Measurements from ENCODE around the gene SDF4. TPM values are rescaled to one million over a fixed set of nuclear protein-coding genes. Genes with fewer than 3 reads are reported as not detected.
"Not testable (repeated sequence)": the region's sequence is repeated elsewhere in the genome, so short reads cannot be mapped to it uniquely, and the experiment has no call there.

Gene SDF4
- polyA plus RNA-seq, 12 donors, result 71.1 to 160 (median 81.8) TPM; not detected in 1

DNA sequence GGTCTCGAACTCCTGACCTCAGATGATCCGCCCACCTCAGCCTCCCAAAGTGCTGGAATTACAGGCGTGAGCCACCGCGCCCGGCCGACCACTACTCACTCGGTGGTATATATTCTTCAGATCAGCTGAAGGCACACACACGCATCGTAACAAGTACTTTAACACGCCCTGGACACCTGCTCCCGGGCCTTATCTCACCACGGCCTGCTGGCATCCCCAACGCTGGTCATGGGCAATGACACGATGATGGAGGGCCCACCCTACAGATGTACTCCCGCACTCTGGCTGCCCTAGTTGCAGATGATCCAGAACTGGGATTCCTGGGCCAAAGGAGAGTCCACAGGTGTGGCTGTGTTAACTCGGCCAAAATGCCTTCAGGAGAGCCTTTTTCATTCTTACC lies 30.3 kb upstream of the SDF4 start:
- no peak for DNase-seq

DNA sequence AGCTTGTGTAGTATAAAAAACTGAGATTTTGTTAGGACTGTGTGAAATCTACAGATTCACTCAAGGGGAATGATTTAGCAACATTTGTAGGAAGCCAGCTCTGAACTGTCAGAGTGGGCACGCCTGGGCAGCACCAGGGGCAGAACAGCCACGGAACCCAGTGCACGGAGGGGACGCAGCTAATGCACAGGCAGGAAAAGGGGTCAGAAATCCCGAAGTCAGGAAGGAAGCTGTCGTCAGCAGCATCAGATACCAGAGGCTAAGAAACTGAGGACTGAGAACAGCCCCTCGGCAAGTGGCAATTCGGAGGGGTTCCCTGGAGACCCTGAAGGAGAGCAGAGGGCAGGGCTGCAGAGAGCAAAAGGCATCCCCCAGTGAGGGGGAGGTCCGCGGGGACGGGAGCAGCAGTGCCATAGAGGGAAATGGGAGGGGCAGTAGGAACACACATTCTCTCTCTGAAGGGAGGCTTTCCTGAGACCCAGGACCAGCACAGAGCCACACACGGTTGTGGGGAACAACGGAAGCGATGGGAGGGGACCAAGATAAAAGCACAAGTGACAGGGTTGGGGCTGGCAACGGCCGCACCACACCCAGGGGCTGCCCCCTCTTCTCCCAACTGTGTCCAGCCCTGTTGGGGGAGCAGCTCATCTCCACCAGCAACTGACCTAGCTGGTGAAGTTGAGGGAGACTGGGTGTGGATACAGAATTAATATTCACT lies 29.2 kb upstream of the SDF4 start:
- no peak for DNase-seq

DNA sequence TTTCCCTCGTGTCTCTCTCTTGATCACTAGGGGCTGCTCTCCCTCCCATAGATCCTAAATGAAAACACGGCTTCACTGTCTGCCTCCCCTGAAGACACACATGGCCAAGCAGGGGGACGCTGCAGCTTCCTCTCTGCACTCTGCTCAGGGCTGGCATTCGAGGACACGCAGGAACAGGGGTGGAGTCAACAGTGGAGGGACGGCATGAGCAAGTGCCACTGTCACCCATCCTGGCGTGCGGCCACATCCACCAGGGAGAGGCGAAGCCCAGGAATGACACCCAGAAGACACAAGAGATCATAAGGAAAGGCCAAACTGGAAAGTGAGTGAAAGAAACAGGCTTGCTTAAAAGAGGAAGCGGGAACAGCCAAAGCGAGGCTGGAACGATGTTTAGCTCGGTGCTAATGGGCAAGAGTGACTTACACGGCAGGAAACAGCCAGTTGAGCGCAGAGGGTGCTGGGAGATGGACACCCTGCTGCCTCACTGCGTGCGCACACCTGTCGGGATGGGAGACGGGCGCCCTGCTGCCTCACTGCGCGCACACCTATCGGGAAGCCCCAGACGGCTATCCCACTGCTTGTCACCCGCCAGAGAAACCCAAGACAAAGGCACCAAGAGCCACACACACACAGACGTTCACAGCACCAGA lies 28.3 kb upstream of the SDF4 start:
- no peak for DNase-seq

DNA sequence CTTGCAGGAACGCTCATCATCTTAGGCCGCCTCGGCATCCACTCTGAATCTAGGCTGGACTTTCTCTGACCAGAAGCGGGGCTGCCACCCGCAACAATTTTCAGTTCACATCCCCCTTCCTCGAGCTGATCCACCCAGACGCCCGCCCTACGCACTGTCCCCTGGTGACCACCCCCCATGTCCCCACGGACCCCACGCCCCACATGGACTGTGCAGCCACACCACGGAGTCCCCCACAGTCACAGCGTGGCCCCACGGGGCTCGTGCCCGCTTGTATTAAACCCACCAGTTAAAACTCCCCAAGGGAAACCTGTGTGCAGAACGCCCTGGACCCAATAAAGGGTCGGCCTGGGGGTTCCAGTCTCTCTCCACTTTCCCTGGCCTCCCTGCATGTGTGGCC lies 27.7 kb upstream of the SDF4 start:
- DNase-seq, result no peak

DNA sequence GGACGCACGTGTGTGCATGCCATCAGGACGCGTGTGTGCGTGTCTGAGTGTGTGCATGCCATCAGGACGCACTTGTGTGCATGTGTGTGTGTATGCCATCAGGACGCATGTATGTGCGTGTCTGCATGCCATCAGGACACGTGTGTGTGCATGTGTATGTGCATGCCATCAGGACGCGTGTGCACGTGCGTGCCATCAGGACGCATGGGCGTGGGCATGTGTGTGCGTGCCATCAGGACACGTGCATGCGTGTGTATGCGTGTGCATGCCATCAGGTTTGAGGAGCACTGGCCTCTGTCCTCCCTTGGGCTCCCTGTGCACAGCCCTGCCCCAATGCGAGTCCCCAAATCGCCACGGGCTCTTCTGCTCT lies 27.3 kb upstream of the SDF4 start:
- DNase-seq, result no peak

DNA sequence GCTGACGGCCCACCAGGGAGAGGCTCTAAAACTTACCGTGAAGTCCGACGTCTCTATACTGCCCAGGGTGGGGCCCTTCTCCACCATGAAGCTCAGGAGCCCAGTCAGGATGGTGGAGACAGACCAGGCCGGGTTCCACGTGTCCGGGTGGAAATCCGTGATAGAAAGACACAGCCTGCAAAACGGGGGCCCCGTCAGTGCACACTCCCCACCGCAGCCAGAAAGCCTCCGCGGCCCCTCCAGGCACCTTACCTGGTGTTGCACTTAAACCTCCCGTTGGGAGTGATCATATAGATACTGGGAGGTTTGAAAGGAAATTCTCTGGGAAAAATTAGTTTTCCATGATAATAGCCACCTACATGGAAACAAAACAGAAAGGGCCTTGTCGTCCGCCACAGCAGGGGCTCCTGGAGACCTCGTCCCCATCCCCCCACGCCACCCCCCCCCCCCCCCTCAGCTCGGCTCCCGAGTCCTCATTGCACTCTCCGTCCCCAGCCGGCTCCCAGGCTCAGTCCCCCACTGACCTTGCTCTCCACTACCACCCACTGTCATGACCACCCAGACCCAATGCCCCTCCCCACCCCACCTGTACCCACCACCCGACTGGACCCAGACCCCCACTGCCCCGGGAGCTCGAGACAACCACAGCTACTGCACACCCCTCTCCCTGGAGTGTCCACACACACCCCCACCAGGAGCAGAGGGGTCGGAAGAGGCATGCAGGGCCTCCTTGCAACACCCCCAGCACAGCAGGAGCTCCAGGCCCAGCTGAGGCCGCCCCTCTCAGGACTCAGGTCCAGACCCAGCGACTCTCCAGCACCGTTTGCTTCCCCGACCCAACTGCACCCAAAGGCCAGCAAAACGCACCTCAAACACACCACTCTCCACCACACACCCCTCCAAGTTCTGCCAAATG lies 25.4 kb upstream of the SDF4 start:
- DNase-seq, result no peak

DNA sequence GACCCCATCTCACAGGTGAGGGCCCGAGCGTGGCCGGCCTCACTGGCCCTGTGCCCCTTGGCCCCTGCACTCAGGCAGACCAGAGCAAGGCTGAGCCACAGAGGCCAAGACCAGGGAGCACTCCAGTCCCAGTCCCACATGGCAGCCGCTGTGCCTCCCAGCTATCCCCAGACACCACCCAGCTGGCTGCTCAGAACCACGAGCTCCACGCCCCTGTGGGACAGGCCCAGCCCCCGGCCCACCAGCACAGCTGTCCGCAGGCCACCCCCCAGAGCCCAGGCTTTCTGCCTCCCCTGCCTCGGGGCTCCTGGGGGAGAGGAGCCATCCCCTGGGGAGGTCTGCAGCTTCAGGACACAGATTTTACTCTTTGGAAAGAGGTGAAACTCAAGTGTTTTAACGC lies 23.8 kb upstream of the SDF4 start:
- DNase-seq, result no peak

DNA sequence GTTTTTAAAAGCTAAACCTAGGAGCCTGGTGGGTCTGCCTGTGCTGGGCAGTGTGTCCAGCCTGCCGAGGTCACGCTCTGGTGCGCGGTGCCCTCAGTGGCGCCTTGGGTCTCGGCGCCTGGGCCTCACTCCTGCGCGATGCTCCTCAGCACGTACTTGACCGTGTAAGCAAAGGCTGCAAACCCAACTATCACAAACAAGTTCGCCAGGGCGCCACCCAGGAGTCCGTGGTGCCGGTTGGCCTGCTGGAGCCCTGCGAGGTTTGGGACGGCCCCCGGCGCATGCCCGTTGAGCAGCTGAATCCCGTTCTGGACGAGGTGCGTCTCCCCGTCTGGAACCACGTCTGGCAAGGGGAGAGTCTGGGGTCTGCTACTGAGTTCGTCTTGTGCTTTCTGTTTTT lies 23.3 kb upstream of the SDF4 start:
- no peak for DNase-seq

DNA sequence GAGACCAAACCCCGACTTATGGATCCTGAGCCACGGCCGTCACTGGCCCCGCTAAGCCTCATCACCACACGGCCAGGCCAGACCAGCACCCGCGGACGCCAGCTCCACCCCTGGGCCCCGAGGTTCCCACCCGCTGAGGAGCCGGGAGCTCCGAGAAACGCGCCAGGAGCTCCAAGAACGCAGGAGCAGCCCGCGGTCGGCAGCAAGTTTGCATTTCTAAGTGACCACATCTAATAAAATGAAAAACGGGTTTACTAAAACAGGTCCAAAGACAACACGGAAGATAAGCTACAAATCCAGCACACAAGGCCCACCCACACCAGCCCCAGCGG lies 22.8 kb upstream of the SDF4 start:
- DNase-seq, result no peak

DNA sequence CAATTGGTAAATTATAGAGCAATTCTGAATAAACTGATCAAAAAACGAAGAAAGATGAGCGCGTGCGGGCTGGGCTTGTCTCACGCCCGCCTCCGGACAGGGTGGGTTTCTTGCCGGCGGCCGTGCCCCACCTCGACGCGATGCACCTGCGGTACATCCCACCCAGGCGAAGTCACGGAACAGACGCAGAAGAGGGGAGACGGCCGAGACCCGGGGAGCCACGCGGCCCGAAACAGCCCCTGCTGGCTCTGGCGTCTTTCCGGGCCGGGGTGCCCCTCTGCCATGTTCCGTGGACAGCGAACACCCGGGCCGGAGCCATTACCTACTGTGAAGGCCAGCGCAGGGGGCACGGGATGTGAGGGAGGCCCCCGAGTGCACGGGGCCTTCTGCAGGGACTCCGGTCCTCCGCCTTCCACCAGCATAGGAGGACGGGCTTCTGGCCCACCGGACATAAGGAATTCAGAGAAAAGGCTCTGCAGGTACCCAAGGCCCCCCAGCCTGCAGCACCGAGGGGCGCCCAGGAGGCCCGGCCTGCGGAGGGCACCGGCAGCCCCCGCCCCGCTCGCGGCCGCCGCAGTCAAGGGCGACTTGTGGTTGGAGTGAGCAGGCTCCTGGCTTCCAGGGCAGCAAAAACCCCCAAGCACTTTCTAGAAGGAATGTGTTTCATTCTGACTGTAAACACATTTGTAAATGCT lies 22.3 kb upstream of the SDF4 start:
- no peak for DNase-seq

DNA sequence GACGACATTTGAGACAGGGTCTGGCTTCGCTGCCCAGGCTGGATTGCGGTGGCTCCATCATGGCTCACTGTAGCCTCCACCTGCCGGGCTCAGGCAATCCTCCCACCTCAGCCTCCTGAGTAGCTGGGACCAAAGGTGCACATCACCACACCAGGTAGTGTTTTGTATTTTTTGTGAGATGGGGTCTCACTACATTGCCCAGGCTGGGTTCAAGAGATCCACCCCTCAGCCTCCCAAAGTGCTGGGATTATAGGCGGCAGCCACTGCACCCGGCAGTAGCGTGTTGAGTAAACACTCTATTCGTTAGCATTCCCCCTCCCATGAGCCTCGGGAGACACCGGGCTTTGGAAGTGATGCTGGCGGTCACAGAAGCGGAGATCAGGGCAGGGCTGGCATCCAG lies 21.5 kb upstream of the SDF4 start:
- DNase-seq, result no peak

DNA sequence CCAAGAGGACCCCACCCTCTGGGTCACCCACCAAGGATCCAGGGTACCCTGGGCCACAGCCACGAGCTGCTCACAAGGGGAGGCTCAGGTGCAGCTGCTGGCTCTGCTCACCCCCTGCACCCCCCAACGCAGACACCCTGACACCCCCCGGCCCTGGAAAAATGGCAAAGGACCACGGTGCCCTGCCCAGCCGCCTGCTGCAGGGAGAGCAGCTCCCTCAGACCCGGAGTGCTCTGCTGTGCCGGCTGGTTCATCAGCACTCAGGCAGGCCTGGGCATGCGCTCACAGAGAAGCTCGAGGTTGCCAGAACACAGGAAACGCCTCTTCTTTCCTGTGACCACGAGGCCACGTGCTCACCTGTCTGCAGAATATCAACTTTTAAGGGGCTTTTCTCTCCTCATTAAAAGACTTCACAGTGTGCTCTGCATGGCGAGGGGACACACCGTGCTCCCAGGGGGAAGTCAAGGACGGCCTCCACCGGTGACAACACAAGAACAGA lies 19.0 kb upstream of the SDF4 start:
- no peak for DNase-seq

DNA sequence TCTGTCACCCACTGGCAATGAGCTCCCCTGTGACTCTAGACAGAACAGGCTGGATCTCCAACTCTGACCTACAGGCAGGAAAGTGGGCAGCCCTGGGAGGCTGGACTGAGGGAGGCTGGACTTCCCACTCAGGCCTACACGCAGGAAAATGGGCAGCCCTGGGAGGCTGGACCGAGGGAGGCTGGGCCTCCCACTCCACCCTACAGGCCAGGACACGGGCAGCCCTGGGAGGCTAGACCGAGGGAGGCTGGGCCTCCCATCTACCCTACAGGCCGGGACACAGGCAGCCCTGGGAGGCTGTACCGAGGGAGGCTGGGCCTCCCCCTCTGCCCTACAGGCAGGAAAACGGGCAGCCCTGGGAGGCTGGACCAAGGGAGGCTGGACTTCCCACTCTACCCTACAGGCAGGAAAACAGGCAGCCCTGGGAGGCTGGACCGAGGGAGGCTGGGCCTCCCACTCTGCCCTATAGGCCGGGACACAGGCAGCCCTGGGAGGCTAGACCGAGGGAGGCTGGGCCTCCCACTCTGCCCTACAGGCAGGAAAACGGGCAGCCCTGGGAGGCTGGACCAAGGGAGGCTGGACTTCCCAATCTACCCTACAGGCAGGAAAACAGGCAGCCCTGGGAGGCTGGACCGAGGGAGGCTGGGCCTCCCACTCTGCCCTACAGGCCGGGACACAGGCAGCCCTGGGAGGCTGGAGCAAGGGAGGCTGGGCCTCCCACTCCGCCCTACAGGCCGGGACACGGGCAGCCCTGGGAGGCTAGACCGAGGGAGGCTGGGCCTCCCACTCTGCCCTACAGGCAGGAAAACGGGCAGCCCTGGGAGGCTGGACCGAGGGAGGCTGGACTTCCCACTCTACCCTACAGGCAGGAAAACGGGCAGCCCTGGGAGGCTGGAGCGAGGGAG lies 16.5 kb upstream of the SDF4 start:
- not testable (repeated sequence) for DNase-seq

DNA sequence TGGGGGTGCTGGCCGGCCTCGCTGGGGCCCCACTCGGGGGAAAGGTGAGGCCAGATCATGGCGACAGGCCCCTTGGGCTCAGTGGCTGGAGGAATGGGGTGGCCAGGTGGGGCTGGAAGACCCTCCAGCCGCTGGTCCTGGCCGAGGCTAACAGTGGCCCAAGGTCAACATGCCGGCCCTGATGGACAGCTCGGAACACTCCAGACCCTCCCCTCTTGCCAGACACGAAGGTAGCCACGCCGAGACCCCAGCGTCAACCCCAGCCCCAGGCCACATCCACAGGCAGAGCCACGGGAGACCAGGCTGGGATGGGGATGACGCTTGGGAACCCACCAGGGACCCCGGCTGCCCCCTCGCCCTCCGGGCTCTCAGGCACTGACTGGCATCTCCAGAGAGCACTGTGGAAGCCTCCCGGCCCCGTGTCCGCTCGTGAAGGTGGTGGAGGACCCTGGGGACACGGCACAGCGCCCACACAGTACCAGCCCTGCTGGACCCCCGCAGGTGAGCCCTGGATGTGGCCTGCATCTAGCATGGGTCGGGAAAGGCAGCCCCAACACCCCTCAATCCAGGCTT lies 15.6 kb upstream of the SDF4 start:
- no peak for DNase-seq

DNA sequence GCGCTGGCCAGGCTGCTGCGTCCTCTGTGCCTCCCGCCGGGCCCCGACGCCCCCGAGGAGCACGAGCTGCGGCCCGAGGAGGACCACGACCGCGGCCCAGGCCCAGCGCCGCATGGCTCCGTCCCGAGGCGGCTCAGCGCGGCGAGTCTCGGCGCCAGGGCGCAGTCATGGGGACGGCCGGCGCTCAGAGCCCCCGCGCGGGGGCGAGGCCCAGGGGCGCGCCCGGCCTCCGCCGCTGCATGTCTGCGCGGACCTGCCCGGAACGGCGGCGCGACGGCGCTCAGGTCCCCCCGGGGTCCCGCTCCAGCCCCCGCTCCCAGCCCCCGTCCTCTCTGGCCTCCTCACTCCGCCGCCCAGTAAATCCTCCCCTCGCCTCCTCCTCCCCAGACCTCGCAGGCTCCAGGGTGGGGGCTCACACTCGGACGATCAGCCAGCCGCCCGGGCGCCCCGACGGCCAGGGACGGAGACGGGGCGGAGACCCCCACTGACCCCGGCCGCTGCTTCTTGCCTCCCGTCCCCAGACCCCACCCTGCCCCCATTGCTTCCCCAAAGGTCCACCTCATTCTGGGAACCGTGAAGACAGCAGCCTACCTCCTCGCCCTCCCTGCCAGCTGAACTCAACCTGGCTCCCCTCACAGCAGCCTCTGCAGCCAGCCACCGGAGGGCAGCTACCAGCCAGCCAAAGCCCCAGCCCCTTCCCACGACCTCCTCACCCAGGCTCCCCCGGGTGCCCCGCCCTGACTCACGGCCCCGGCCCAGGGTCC lies 15.0 kb upstream of the SDF4 start, which contains the start of gene C1QTNF12:
TSS of gene C1QTNF12 (minus strand) at position 146 of the 764 bp plus-strand sequence. CDS start at position 114, 32 bp downstream.
- DNase-seq, result no peak

DNA sequence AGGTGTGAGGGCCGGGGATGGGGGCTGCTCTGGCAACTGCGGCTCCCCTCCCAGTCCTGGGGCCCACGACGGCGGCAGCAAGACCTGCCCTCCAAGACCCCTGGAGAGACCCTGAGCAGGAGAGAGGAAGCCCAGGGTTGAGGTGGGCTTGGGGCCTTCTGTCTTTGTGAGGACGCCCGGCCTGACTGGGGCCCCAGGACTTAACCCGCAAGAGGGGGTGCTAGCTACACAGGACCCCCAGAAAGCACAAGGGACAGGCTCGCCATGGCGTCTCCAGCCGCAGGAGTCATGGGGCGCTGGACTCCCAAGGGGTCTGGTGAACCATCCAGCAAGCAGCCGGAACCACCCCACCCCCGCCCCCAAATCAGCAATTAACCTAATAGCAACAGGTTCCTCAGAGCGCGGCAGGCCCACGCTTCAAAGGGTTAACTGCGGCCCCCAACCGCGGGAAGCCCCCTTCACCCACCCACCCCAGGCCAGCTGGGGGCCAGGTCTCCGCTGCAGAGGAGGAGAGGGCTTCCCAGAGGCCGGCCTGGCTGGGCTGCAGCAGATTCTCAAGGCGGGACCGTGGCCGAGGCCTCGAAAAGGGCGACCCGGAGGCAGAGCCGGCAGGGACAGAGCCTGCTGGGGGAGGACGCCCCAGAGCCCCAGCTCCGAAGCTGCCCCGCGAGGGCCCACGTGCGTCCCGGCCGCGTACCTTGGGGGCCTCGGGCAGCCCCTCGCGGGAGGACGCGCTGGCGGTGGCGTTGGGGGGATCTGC lies 14.2 kb upstream of the SDF4 start:
- no peak for DNase-seq

DNA sequence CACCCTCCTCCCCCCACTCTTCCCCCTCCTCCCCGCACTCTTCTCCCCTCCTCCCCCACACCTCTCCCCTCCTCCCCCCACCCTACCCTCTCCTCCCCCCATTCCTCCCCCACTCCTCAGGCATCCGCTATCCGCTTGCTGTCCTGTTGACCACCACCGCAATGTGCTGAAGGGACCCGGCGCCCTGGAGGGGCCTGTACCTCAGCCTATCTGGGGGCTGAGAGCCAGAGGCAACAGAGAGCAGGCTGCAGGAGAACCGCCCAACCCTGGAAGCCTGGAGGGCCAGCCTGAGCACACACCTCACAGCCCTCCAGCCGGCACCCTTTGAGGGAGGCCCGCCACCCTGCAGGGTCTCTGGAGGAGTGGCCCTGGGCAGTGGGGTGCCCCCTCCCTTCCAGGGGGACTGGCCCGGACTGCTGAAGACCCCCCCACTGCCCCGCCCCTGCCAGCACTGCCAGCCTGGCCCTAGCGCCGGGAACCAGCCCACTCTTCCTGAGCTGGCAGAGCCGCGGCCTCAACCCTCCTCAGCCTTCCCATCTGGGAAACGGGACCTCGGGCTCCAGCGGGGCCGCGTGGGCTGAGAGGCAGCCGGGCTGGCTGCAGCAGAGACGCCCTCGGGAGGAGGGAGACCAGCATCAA lies 13.5 kb upstream of the SDF4 start:
- no peak for DNase-seq

DNA sequence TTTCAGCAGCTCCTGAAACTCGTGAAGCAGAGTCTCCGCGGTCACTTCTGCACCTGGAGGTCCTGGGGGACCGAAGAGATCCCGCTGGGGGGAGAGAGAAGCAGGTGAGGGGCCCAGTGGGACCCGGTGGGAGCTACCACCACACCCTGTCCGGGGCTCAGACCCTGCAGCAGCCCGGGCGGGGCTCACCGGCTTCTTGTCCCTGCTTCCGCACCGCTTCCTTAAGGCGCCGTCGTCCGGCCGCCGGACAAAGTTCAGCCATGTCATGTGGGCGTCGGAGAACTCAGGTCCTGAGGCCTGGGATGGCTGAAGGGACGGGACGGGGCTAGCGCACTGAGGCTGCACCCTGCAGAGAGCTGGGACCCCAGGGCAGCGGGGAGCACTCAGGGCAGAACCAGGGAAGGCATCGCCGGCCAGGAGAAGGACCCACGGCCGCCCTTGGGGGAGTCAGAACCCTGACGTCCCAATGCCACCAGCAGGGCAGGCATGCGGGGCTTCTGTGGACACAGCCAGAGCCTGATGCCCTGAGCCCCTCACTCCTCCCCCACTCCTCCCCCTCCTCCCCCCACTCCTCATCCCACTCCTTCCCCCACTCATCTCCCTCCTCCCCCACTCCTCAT lies 12.5 kb upstream of the SDF4 start:
- DNase-seq, result no peak
